NCI-H446 (cell line): ENCODE measurements around the gene PDZK1IP1.
"Not testable (repeated sequence)": the region's sequence is repeated elsewhere in the genome, so short reads cannot be mapped to it uniquely, and the experiment has no call there.

Source experiments
- DNase-seq, 2 experiments: peaks; one replicate each; lab custom pipeline; 2025; lab: John Stamatoyannopoulos, UW

PDZK1IP1 gene

GRCh38 chr1:47196622-47197021 is 6.8 kb upstream of the PDZK1IP1 start:
- peak in 1 of 2 experiments; percentile 28 for DNase-seq

- DNase-seq = not testable (repeated sequence)
Measured at GRCh38 chr1:47195981-47196380, 6.1 kb upstream of the PDZK1IP1 start.

GRCh38 chr1:47194311-47194710 is 4.5 kb upstream of the PDZK1IP1 start:
- no peak for DNase-seq

DNA sequence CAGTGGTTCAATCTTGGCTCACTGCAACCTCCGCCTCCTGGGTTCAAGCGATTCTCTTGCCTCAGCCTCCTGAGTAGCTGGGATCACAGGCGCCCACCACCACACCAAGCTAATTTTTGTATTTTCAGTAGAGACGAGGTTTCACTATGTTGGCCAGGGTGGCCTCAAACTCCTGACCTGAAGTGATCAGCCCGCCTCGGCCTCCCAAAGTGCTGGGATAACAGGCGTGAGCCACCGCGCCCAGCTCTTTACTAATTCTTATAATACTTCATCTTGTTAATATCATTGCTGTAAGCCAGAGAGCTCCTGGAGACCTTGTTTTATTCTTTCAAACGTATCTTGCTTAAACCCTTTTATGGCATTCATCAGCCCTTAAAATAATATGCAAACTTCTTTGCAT is 3.7 kb upstream of the PDZK1IP1 start:
- DNase-seq = not testable (repeated sequence)

DNA sequence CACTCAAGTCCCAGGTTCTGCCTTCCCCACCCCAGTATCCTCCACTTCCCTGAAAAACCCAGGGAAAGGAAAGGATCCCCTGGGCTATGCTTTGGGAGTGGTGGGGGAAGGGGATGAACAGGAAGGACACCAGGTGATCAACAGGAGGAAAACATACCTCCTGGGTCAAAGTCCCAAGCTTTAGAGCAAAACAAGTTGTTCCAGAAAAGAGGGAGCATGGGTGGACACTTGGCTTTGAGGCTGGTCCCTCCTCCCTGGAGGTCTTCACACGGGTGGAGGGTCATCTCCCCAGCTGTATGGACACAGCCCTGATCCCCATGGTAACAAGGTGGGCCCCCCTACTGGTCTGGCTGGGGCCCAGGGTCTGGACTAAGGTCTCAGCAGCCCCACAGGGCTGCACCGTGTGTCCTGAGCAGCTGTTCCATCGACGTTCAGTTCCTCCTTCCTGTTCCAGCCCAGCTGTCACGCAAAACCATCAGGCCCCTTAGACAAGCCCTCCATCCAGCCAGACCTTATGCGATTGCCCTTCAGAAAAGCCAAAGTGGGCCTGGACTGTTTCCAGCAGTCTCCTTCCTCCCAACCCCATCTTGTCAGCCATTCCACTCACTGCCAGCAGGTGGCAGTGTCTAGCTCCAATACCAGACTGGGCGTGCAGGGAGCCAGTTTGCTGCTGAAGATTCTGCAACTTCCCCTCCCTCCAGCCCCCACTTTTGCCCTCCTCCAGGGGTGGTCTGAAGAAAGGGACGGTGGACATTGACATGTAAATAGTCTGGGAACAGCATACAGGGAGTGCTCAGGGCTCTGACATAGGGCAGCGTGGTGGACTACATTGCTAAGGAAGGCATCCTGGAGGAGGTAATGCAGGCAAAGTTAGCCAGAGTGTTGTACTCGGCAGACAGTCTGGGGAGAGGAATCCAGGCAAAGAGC is 2.9 kb upstream of the PDZK1IP1 start:
- DNase-seq = peak; percentile 63 to 79

DNA sequence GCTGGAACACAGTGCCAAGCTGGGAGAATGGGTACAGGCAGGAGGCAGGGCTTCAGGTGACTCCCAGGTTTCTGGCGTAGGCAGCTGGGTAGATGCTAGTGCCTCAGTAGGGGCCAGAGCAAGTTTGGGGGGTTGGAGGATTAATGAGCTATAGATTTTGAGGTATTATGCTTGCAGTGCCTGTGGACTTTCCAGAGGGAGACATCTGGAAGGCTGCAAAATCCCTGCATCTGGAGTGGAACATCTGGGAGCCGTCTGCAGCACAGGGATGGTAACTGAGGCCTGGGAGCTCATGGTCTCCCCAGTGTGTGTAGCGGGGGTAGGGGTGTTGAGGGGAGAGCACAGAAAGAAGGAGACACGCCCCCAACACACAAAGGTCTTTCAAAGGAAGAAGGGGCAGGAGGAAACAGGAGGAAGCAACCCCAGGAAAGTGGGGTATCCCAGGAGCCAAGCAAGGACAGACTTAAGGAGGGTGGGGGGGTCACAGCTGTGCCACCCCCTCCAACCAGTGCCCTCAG is 2.2 kb upstream of the PDZK1IP1 start:
- no peak for DNase-seq

GRCh38 chr1:47190857-47191256 is 1.0 kb upstream of the PDZK1IP1 start:
- no peak for DNase-seq

- DNase-seq = no peak
Measured at GRCh38 chr1:47190509-47190855, 646 bp upstream of the PDZK1IP1 start.

DNA sequence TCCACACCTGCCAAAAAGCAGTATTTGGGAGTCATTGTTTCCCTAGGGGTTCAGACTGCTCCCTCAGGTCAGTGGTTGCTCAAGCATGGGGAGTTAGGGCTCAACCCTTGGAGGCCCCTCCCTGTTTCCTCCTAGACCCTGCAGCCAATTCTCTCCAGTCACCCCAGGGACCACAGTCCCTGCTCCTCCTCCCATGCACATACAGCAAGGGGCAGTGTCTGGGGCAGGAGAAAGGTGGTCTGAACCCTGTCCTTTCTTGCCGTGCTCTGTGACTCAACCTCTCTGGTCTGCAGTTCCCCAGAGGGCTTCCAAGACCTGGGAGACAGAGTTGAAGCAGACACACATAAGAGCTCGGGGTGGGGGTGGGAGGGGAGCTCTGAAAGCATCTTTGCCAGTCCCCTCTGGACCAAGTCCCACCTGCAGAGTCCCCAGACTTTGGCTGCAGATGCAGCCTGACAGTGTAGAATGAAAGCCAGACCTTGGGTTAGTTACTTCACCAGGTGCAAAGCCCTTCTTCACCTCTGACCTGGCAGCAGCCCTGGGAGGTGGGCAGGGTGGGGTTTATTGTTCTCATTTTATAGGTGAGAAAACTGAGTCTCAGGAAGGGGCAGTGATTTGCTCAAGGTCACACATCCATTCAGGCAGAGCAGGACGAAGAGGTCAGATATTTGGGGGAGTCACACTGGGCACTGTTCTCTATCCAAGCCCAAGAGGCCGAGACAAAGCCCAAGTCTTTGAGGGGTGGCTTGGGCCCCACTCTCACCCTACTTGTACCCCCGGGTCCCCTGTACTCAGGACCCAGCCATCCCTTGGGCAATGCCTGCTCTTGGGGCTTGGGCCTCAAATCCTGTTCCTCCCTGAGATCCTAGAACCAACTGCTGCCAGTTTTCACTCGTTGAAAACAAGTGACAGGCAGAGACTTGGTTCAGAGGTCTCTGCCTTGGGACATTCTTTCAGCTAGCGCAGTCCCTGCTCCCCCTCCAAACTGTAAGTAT is 748 bp downstream of the PDZK1IP1 start:
- no peak for DNase-seq

DNA sequence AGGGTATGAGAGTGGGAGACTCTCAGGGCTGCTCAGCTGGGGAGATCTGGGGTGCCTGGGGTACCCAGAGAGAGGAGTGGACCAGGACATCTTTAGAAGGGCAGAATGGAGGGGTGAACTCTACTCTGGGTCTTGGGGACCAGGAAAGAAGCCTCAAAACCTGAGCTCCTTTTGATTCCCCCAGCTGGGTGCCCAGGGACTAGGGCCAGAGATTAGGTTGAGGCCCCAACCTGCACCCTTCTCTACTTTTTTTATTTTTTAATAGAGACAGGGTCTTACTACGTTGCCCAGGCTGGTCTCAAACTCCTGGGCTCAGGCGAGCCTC is 1.9 kb downstream of the PDZK1IP1 start:
- DNase-seq = no peak

- DNase-seq = no peak
Measured at GRCh38 chr1:47187231-47187925, 2.5 kb downstream of the PDZK1IP1 start.

DNA sequence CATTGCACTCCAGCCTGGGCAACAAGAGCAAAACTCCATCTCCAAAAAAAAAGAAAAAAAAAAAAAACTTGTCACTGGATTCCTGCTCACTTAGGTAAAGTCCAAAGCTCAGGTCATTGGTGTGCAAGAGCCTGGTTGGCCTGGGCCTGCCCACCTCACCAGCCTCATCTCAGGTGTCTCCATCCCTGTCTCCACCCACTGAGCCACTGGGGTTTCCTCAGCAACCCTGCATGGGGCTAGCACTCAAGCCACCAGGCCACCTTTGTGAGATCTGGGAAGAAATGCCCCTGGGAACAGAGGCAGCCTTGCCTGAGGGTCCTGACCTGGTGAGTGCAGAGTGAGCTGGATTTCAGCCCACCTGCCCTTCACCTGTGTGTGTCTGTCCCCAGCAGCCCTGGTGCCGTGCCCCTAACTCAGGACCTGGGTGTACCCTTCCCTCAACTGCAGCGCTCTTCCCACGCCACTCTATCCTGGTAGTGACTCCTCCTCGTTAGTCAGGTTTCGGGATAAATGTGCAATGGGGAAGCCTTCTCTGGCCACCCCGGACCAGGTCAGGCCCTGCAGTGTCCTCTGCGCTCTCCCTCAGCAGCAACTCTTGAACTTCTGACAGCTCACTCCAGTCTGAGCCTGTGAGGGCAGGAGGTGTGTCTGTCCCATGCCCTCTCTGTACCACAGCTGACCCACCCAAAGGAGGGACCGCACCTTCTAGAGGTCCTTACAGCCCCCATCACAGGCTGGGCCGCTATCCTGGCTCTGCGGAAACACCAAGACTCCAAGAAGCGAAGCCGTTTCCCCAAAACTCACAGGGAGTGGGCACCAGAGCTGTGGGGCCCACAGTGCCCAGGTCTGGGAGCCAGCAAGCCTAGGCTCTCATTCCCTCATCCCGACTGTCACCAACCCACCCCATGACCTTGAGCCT is 3.3 kb downstream of the PDZK1IP1 start:
- no peak for DNase-seq

DNA sequence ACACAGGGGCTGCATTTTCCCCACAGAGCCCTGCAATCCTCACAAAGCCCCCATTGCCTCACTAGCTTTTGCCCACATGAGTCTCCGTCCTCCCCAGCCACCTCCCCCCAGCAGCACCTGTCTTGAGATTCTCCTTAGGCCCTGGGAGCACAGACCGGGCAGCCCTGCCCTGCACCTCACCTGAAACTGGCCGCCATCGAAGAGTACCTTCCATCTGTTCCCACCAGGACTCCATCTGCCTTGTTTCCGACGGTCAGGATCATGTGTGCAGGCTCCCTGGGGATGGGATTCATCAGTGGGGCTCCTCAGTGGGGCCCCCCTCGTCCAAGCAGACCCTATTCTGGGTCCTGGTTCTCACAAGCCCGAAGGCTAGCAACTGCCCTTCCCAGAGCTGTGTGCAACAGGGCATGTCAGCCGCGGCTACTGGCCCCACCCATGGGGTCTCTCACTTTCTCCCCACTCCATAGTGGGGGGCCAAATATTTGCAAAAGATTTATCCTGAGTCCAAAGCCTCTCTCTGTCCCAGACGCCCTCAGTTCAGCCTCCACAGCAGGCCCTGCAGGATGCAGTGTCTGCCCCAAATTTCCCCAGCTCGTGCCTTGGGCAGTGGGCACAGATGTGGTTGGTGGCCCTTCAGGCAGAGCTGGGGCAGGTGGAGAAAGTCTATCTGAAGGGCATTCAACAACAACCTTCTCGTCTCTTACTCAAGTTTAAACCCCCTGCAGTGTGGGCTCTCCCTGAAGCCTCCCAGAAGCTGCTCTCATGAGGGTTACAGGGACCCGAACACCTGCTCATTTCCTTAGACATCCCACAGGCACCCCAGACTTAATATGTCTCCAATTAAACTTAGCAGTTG is 4.8 kb downstream of the PDZK1IP1 start:
- DNase-seq = no peak

DNA sequence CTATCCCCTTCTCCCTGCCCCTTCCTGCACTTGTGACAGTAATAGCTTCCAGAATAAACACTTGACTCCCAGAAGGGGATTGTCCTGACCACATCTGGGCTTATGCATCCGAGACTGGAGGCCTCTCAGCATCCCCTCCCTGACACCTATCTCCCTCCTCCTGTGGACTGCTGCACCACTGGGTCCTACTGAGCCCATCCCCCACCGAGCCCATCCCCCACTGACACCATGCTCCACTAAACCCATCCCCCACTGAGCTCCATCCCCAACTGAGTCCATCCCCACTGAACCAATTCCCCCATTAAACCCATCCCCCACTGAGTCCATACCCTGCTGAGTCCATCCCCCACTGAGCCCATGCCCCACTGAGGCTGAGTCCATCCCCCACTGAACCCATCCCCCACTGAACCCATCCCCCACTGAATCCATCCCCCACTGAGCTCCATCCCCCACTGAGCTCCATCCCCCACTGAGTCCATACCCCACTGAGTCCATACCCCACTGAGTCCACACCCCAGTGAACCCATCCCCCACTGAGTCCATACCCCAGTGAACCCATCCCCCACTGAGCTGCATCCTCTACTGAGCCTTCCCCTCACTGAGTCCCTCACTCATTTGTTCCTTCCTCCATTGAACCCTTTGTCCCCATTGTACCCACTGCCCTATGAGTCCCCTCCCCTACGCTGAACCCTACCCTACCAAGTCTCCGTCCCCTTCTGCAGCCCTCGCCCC is 5.6 kb downstream of the PDZK1IP1 start:
- DNase-seq = peak in 1 of 2 experiments; percentile 29

- no peak for DNase-seq
Measured at GRCh38 chr1:47183308-47184089, 6.3 kb downstream of the PDZK1IP1 start.

GRCh38 chr1:47182676-47183235 is 7.1 kb downstream of the PDZK1IP1 start:
- no peak for DNase-seq

- DNase-seq = no peak
Measured at GRCh38 chr1:47181955-47182675, 7.7 kb downstream of the PDZK1IP1 start.
